NCI-H2029 treated with DMSO at 0.1 percent for 48 hours (cell line): ENCODE measurements around the gene TEDC1.

Experiments used
- DNase-seq: peaks from one replicate; lab custom pipeline; 2025; lab: John Stamatoyannopoulos, UW

The TEDC1 gene

GRCh38 chr14:105474483-105475268 lies 16.4 kb upstream of the TEDC1 start, which contains the start of gene CRIP2:
Gene CRIP2, plus strand, starts transcription at chr14:105474821. Its CDS starts 42 bp downstream, at chr14:105474863.
- DNase-seq, result no peak

GRCh38 chr14:105475269-105476096 lies 15.6 kb upstream of the TEDC1 start:
- DNase-seq, result peak; percentile 36

- DNase-seq, result no peak
Measured at GRCh38 chr14:105476097-105476830, 14.8 kb upstream of the TEDC1 start.

- DNase-seq, result no peak
Measured at GRCh38 chr14:105476831-105477659, 14.0 kb upstream of the TEDC1 start.

- DNase-seq, result no peak
Measured at GRCh38 chr14:105477660-105478397, 13.2 kb upstream of the TEDC1 start.

GRCh38 chr14:105478398-105479251 lies 12.4 kb upstream of the TEDC1 start:
- no peak for DNase-seq

- no peak for DNase-seq
Measured at GRCh38 chr14:105479431-105480158, 11.5 kb upstream of the TEDC1 start.

- no peak for DNase-seq
Measured at GRCh38 chr14:105480199-105480746, 10.8 kb upstream of the TEDC1 start.

- DNase-seq, result peak; percentile 56
Measured at GRCh38 chr14:105480807-105481801, 9.9 kb upstream of the TEDC1 start.

- DNase-seq, result peak; percentile 69
Measured at GRCh38 chr14:105481886-105482457, 9.1 kb upstream of the TEDC1 start.

- DNase-seq, result no peak
Measured at GRCh38 chr14:105482486-105483110, 8.4 kb upstream of the TEDC1 start.

- DNase-seq, result no peak
Measured at GRCh38 chr14:105483300-105484068, 7.6 kb upstream of the TEDC1 start.

- no peak for DNase-seq
Measured at GRCh38 chr14:105484069-105484996, 6.7 kb upstream of the TEDC1 start.

- DNase-seq, result no peak
Measured at GRCh38 chr14:105484997-105485393, 6.1 kb upstream of the TEDC1 start.

GRCh38 chr14:105485739-105486162 lies 5.3 kb upstream of the TEDC1 start:
- DNase-seq, result no peak
